Panc1 (cell line): ENCODE data around the gene STAB2. TPM values are rescaled to one million over a fixed set of nuclear protein-coding genes. Genes with fewer than 3 reads are reported as not detected.

Experiments used
- ATAC-seq: fragments of 200-7000 bp; cut with Tn5 transposase; 2 replicates; pipeline ENCODE4 v1.9.1; 2020; ENCODE audit warnings: mild to moderate bottlenecking, moderate library complexity
- BruUV-seq: library from RNA; stranded (reverse); fragments of 400-500 nt; replicated peaks from 2 replicates; lab custom pipeline; 2021; lab: Mats Ljungman, UMichigan
- CTCF ChIA-PET: fragments of 300-600 bp; sonication (Branson Sonifier 250); formaldehyde crosslinking; loops from one replicate; lab custom pipeline; 2022; ENCODE audit warnings: antibody characterized with exemption; lab: Charles Lee
- POLR2A ChIA-PET: fragments of 300-600 bp; sonication (Branson Sonifier 250); formaldehyde crosslinking; loops from one replicate; lab custom pipeline; 2022; ENCODE audit warnings: antibody characterized with exemption; lab: Charles Lee
- DNase-seq: peaks from one replicate; pipeline ENCODE4 v3.0.0-alpha.2; 2010; ENCODE audit warnings: low read depth, low spot score
- H3K27ac ChIP-seq: 2 replicates; pipeline ENCODE4 v1.5.1; 2011; ENCODE audit warnings: mild to moderate bottlenecking, low read length, inconsistent platforms
- H3K27me3 ChIP-seq: fragments of 200-500 bp; sonication (Bioruptor generic); 2 replicates; pipeline ENCODE4 v1.6.0; 2014; ENCODE audit warnings: low read length, inconsistent platforms; ENCODE audit not compliant: control insufficient read depth, insufficient read depth
- H3K36me3 ChIP-seq: fragments of 200-500 bp; sonication (Bioruptor generic); 2 replicates; pipeline ENCODE4 v1.5.1; 2014; ENCODE audit warnings: inconsistent platforms, mild to moderate bottlenecking, low read length, moderate library complexity; ENCODE audit not compliant: control insufficient read depth, insufficient read depth
- H3K4me1 ChIP-seq: 2 replicates; pipeline ENCODE4 v1.5.1; 2011; ENCODE audit warnings: inconsistent platforms, mild to moderate bottlenecking, low read length, moderate library complexity; ENCODE audit not compliant: control insufficient read depth, insufficient read depth
- H3K4me3 ChIP-seq, 2 experiments: 2 replicates each; pipeline ENCODE4 v1.5.1; 2011 to 2012; ENCODE audit warnings: low read depth in 2 of 2, low read length in 2 of 2, mild to moderate bottlenecking in 2 of 2, inconsistent platforms in 1 of 2, moderate library complexity in 1 of 2
- H3K9me3 ChIP-seq: fragments of 200-500 bp; sonication (Bioruptor generic); 2 replicates; pipeline ENCODE4 v1.5.1; 2014; ENCODE audit warnings: low read depth, mild to moderate bottlenecking, inconsistent platforms, low read length, moderate library complexity; ENCODE audit not compliant: control insufficient read depth, insufficient read depth
- POLR2AphosphoS5 ChIP-seq: IDR thresholded peaks from 2 replicates; pipeline ENCODE4 v1.6.1; 2012; ENCODE audit warnings: mild to moderate bottlenecking, low read depth, low read length, moderate library complexity
- SIN3A ChIP-seq: IDR thresholded peaks from 2 replicates; pipeline ENCODE4 v1.6.1; 2012; ENCODE audit warnings: low read depth, mild to moderate bottlenecking, low read length, moderate library complexity, borderline replicate concordance; ENCODE audit not compliant: insufficient read depth
- TCF7L2 ChIP-seq: IDR thresholded peaks from 2 replicates; pipeline ENCODE4 v1.6.1; 2011; ENCODE audit warnings: mild to moderate bottlenecking, low read depth, low read length, inconsistent platforms
- in situ Hi-C: cut with HindIII; loops from 2 replicates; pipeline ENCODE4 v1.10.0; 2016; ENCODE audit warnings: low sequenced_read_pairs, low pct_unique_long_range_greater_than_20kb
- intact Hi-C: fragments of 100-400 bp; cut with micrococcal nuclease; formaldehyde crosslinking; loops from one replicate; pipeline ENCODE4 v1.10.0; 2022; ENCODE audit not compliant: unreplicated experiment
- total RNA-seq: library from RNA; stranded (reverse); gene quantifications from one replicate; pipeline ENCODE4 v1.2.1, GENCODE V29; 2021; ENCODE audit not compliant: unreplicated experiment
- TF ChIP-seq, protein P1 (sequence below): fragments of 450-650 bp; IDR thresholded peaks from 2 replicates; pipeline ENCODE4 v1.5.1; 2017; ENCODE audit warnings: mild to moderate bottlenecking
- TF ChIP-seq, protein P2 (sequence below), 2 experiments: IDR thresholded peaks; 2 replicates each; pipeline ENCODE4 v1.6.1; 2011 to 2012; ENCODE audit warnings: low read depth in 2 of 2, control low read depth in 1 of 2, low read length in 1 of 2, mild to moderate bottlenecking in 1 of 2, moderate library complexity in 1 of 2; ENCODE audit not compliant: insufficient read depth in 1 of 2

Gene STAB2
- total RNA-seq, 1 experiment from 2014 or later, result not detected

GRCh38 chr12:103805655-103806360 lies 218.7 kb downstream of the STAB2 start:
- H3K27ac ChIP-seq, result peak overlapping the region; percentile 41
- TF ChIP-seq, protein P1, sequence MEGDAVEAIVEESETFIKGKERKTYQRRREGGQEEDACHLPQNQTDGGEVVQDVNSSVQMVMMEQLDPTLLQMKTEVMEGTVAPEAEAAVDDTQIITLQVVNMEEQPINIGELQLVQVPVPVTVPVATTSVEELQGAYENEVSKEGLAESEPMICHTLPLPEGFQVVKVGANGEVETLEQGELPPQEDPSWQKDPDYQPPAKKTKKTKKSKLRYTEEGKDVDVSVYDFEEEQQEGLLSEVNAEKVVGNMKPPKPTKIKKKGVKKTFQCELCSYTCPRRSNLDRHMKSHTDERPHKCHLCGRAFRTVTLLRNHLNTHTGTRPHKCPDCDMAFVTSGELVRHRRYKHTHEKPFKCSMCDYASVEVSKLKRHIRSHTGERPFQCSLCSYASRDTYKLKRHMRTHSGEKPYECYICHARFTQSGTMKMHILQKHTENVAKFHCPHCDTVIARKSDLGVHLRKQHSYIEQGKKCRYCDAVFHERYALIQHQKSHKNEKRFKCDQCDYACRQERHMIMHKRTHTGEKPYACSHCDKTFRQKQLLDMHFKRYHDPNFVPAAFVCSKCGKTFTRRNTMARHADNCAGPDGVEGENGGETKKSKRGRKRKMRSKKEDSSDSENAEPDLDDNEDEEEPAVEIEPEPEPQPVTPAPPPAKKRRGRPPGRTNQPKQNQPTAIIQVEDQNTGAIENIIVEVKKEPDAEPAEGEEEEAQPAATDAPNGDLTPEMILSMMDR, result no peak
- TF ChIP-seq POLR2AphosphoS5 (no peak), TCF7L2 (no peak), SIN3A (no peak)
- TF ChIP-seq, protein P2, sequence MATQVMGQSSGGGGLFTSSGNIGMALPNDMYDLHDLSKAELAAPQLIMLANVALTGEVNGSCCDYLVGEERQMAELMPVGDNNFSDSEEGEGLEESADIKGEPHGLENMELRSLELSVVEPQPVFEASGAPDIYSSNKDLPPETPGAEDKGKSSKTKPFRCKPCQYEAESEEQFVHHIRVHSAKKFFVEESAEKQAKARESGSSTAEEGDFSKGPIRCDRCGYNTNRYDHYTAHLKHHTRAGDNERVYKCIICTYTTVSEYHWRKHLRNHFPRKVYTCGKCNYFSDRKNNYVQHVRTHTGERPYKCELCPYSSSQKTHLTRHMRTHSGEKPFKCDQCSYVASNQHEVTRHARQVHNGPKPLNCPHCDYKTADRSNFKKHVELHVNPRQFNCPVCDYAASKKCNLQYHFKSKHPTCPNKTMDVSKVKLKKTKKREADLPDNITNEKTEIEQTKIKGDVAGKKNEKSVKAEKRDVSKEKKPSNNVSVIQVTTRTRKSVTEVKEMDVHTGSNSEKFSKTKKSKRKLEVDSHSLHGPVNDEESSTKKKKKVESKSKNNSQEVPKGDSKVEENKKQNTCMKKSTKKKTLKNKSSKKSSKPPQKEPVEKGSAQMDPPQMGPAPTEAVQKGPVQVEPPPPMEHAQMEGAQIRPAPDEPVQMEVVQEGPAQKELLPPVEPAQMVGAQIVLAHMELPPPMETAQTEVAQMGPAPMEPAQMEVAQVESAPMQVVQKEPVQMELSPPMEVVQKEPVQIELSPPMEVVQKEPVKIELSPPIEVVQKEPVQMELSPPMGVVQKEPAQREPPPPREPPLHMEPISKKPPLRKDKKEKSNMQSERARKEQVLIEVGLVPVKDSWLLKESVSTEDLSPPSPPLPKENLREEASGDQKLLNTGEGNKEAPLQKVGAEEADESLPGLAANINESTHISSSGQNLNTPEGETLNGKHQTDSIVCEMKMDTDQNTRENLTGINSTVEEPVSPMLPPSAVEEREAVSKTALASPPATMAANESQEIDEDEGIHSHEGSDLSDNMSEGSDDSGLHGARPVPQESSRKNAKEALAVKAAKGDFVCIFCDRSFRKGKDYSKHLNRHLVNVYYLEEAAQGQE (IDR thresholded peaks at IDR 0.05; ENCODE audit: insufficient read depth in 1 of 2, low read depth in 2 of 2, low read length in 1 of 2), result no peak
- DNase-seq (no peak), ATAC-seq (no peak)
- H3K4me1 ChIP-seq, result peaks cover 36% of the 10 kb centered on the region
- ChIA-PET POLR2A (no interaction called here), CTCF (interaction anchor here (0.6 kb wide), 1 partner anchor 173 kb away, joined by 3 read pairs; no protein-coding TSS in a partner anchor)
- H3K9me3 ChIP-seq, result no peaks in the 10 kb centered on the region
- in situ Hi-C loops, result no loop called here
- intact Hi-C loops, result no loop called here
- no peak overlapping the region; a peak in 1 of 4 replicates for H3K4me3 ChIP-seq
- H3K27me3 ChIP-seq, result no peaks in the 10 kb centered on the region
- BruUV-seq, result no TSS peak
- H3K36me3 ChIP-seq, result peaks cover 6% of the 10 kb centered on the region; the same call in 1 of the 2 replicates

- intact Hi-C loops, result no loop called here
- ATAC-seq, result no peak
- POLR2A ChIA-PET, result interaction anchor here (0.6 kb wide), 1 partner anchor 227 kb away, joined by 5 read pairs; no protein-coding TSS in a partner anchor
Measured at GRCh38 chr12:103806803-103807202, 219.7 kb downstream of the STAB2 start.

More at GRCh38 chr12:103806803-103807202, 219.7 kb downstream of the STAB2 start:
- H3K27ac ChIP-seq, result peak overlapping the region; percentile 45
- in situ Hi-C loops, result no loop called here
- H3K9me3 ChIP-seq, result no peaks in the 10 kb centered on the region
- peaks cover 33% of the 10 kb centered on the region for H3K4me1 ChIP-seq
- H3K4me3 ChIP-seq, result no peak overlapping the region
- peaks cover 7% of the 10 kb centered on the region; the same call in 1 of the 2 replicates for H3K36me3 ChIP-seq
- no peak for DNase-seq
- no TSS peak for BruUV-seq
- H3K27me3 ChIP-seq, result no peaks in the 10 kb centered on the region
- TF ChIP-seq SIN3A (no peak), POLR2AphosphoS5 (no peak), TCF7L2 (no peak)
- TF ChIP-seq, protein P1, result no peak
- TF ChIP-seq, protein P2 (IDR thresholded peaks at IDR 0.05; ENCODE audit: insufficient read depth in 1 of 2, low read depth in 2 of 2, low read length in 1 of 2), result no peak
- CTCF ChIA-PET, result no interaction called here
